Lower lobe of right lung (tissue), 2 donors: ENCODE measurements around the gene RTN4R. TPM values are rescaled to one million over a fixed set of nuclear protein-coding genes. Genes with fewer than 3 reads are reported as not detected.

ENCODE experiments used
- ATAC-seq, 2 donors: fragments of 200-7000 bp; cut with Tn5 transposase; one replicate each; pipeline ENCODE4 v1.9.1; 2020 to 2022; ENCODE audit warnings: mild to moderate bottlenecking in 2 of 2, moderate library complexity in 2 of 2
- DNase-seq: peaks from one replicate; pipeline ENCODE4 v3.0.0-alpha.2; 2020
- H3K27ac ChIP-seq: fragments of 200-600 bp; one replicate; pipeline ENCODE4 v1.8.0; 2022
- H3K27me3 ChIP-seq: fragments of 200-600 bp; one replicate; pipeline ENCODE4 v1.8.0; 2022; ENCODE audit warnings: low read depth
- H3K36me3 ChIP-seq: fragments of 200-600 bp; one replicate; pipeline ENCODE4 v1.8.0; 2022; ENCODE audit warnings: mild to moderate bottlenecking
- H3K4me1 ChIP-seq: fragments of 200-600 bp; one replicate; pipeline ENCODE4 v1.8.0; 2022
- H3K4me3 ChIP-seq: fragments of 200-600 bp; one replicate; pipeline ENCODE4 v1.8.0; 2022; ENCODE audit warnings: mild to moderate bottlenecking
- H3K9me3 ChIP-seq: fragments of 200-600 bp; one replicate; pipeline ENCODE4 v1.8.0; 2022
- intact Hi-C: fragments of 100-400 bp; cut with DNase I; formaldehyde crosslinking; loops from one replicate; pipeline ENCODE4 v1.11.0; 2022
- total RNA-seq: library from RNA; stranded (reverse); fragmentation: NEBNext Ultra II Directional; extraction: Animal tissue kit (Norgen Biotek cat#: 25700); gene quantifications from one replicate; pipeline ENCODE4 v1.2.1, GENCODE V29; 2021
- TF ChIP-seq, protein P1 (sequence below): fragments of 200-600 bp; IDR thresholded peaks from one replicate; pipeline ENCODE4 v1.8.0; 2022; ENCODE audit warnings: antibody characterized with exemption, mild to moderate bottlenecking
- donor health status: DM: no; HTN: yes; CAD: no; lungs with severe emphysema.

Gene RTN4R
- total RNA-seq, 1 donor from 2014 or later, result 9.6 TPM

DNA sequence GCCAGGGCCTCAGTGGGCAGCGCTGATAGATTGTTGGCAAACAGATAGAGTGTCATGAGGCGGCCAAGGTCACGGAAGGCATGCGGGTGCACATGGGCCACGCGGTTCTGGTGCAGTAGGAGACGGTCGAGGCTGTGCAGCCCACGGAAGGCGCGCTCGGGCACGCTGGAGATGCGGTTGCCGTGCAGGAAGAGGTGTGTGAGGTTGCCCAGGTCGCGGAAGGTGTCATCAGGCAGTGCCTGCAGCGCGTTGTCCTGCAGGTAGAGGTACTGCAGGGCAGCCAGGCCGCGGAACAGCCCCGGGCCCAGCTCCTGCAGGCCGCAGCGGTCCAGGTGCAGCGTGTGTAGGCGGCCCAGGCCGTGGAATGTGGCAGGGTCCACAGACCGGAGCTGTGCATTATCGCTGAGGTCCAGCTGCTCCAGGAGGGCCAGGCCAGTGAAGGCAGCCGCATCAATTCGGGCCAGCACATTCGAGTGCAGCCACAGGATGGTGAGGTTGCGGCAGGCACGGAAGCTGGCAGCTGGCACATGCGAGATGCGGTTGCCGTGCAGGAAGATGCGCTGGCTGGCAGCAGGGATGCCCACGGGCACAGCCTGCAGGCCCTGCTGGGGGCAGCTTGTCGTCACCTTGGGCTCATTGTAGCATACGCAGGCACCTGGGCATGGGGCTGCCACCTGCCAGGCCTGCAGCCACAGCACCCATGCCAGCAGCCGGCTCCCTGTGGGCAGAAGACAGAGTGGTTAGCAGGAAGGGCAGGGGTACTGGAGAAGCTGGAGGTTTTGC lies 25.5 kb downstream of the RTN4R start:
- intact Hi-C loops, result no loop called here

GRCh38 chr22:20241579-20242392 lies 26.3 kb downstream of the RTN4R start:
- no peaks in the 10 kb centered on the region for H3K27me3 ChIP-seq
- DNase-seq (no peak), ATAC-seq (no peak)
- H3K36me3 ChIP-seq, result no peaks in the 10 kb centered on the region
- intact Hi-C loops, result no loop called here
- H3K27ac ChIP-seq, result no peak overlapping the region
- H3K9me3 ChIP-seq, result no peaks in the 10 kb centered on the region
- H3K4me1 ChIP-seq, result peaks cover 52% of the 10 kb centered on the region
- TF ChIP-seq, protein P1, sequence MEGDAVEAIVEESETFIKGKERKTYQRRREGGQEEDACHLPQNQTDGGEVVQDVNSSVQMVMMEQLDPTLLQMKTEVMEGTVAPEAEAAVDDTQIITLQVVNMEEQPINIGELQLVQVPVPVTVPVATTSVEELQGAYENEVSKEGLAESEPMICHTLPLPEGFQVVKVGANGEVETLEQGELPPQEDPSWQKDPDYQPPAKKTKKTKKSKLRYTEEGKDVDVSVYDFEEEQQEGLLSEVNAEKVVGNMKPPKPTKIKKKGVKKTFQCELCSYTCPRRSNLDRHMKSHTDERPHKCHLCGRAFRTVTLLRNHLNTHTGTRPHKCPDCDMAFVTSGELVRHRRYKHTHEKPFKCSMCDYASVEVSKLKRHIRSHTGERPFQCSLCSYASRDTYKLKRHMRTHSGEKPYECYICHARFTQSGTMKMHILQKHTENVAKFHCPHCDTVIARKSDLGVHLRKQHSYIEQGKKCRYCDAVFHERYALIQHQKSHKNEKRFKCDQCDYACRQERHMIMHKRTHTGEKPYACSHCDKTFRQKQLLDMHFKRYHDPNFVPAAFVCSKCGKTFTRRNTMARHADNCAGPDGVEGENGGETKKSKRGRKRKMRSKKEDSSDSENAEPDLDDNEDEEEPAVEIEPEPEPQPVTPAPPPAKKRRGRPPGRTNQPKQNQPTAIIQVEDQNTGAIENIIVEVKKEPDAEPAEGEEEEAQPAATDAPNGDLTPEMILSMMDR, result no peak
- no peak overlapping the region for H3K4me3 ChIP-seq

More for the DNA sequence above, 25.5 kb downstream of the RTN4R start:
- no peak overlapping the region for H3K4me3 ChIP-seq
- TF ChIP-seq, protein P1, result no peak
- no peak for DNase-seq
- H3K9me3 ChIP-seq, result no peaks in the 10 kb centered on the region
- H3K27ac ChIP-seq, result peak overlapping the region; percentile 46
- no peaks in the 10 kb centered on the region for H3K36me3 ChIP-seq
- no peaks in the 10 kb centered on the region for H3K27me3 ChIP-seq
- H3K4me1 ChIP-seq, result peaks cover 52% of the 10 kb centered on the region
- no peak for ATAC-seq

- Histone ChIP-seq H3K4me1 (peaks cover 52% of the 10 kb centered on the region), H3K27me3 (no peaks in the 10 kb centered on the region), H3K9me3 (no peaks in the 10 kb centered on the region), H3K4me3 (no peak overlapping the region), H3K36me3 (no peaks in the 10 kb centered on the region), H3K27ac (peak overlapping the region; percentile 31)
- no peak for DNase-seq
- ATAC-seq, result no peak
- intact Hi-C loops, result no loop called here
- TF ChIP-seq, protein P1, result no peak
These were observed 27.2 kb downstream of the RTN4R start for GRCh38 chr22:20240900-20241299.

GRCh38 chr22:20240447-20240764 lies 27.7 kb downstream of the RTN4R start:
- H3K4me3 ChIP-seq, result no peak overlapping the region
- peak overlapping the region; percentile 64 for H3K27ac ChIP-seq
- no peak for DNase-seq
- intact Hi-C loops, result no loop called here
- peaks cover 52% of the 10 kb centered on the region for H3K4me1 ChIP-seq
- TF ChIP-seq, protein P1, result no peak
- H3K9me3 ChIP-seq, result no peaks in the 10 kb centered on the region
- no peaks in the 10 kb centered on the region for H3K27me3 ChIP-seq
- H3K36me3 ChIP-seq, result no peaks in the 10 kb centered on the region
- no peak for ATAC-seq

GRCh38 chr22:20239676-20240446 lies 28.3 kb downstream of the RTN4R start:
- DNase-seq, result no peak
- Histone ChIP-seq H3K4me1 (peaks cover 52% of the 10 kb centered on the region), H3K4me3 (no peak overlapping the region), H3K27me3 (no peaks in the 10 kb centered on the region), H3K36me3 (no peaks in the 10 kb centered on the region), H3K9me3 (no peaks in the 10 kb centered on the region), H3K27ac (peak overlapping the region; percentile 64)
- intact Hi-C loops, result no loop called here
- TF ChIP-seq, protein P1, result no peak
- no peak for ATAC-seq
